GM21717 (cell line): ENCODE results near the gene ENOX2.
"Not testable (repeated sequence)": the region's sequence is repeated elsewhere in the genome, so short reads cannot be mapped to it uniquely, and the experiment has no call there.

ENCODE experiments used
- ATAC-seq: cut with Tn5 transposase; IDR thresholded peaks from one replicate; pipeline ENCODE4 v1.9.1; 2021; ENCODE audit warnings: mild to moderate bottlenecking, moderate library complexity; ENCODE audit not compliant: unreplicated experiment

Gene ENOX2

GRCh38 chrX:130829526-130830515 is 73.2 kb downstream of the ENOX2 start:
- ATAC-seq: no peak

GRCh38 chrX:130828641-130829040 is 74.4 kb downstream of the ENOX2 start:
- ATAC-seq: no peak

- no peak for ATAC-seq
Observed at GRCh38 chrX:130827648-130828047, 75.4 kb downstream of the ENOX2 start.

GRCh38 chrX:130826249-130826648 is 76.8 kb downstream of the ENOX2 start:
- ATAC-seq: no peak

GRCh38 chrX:130825525-130825924 is 77.5 kb downstream of the ENOX2 start:
- no peak for ATAC-seq

- ATAC-seq: not testable (repeated sequence)
Observed at GRCh38 chrX:130819367-130819766, 83.6 kb downstream of the ENOX2 start.

- ATAC-seq: not testable (repeated sequence)
Observed at GRCh38 chrX:130813932-130814331, 89.1 kb downstream of the ENOX2 start.

- ATAC-seq: no peak
Observed at GRCh38 chrX:130810561-130810960, 92.4 kb downstream of the ENOX2 start.

GRCh38 chrX:130805903-130806302 is 97.1 kb downstream of the ENOX2 start:
- no peak for ATAC-seq

GRCh38 chrX:130803537-130803936 is 99.5 kb downstream of the ENOX2 start:
- ATAC-seq: no peak

GRCh38 chrX:130801901-130802300 is 101.1 kb downstream of the ENOX2 start:
- ATAC-seq: no peak

GRCh38 chrX:130799393-130799792 is 103.6 kb downstream of the ENOX2 start:
- no peak for ATAC-seq

- no peak for ATAC-seq
Observed at GRCh38 chrX:130793975-130794374, 109.0 kb downstream of the ENOX2 start.

GRCh38 chrX:130791870-130792269 is 111.1 kb downstream of the ENOX2 start:
- not testable (repeated sequence) for ATAC-seq

GRCh38 chrX:130789793-130790192 is 113.2 kb downstream of the ENOX2 start:
- ATAC-seq: no peak

GRCh38 chrX:130788786-130789581 is 114.0 kb downstream of the ENOX2 start:
- no peak for ATAC-seq

GRCh38 chrX:130786030-130786429 is 117.0 kb downstream of the ENOX2 start:
- ATAC-seq: no peak

GRCh38 chrX:130778773-130779172 is 124.2 kb downstream of the ENOX2 start:
- ATAC-seq: no peak

- no peak for ATAC-seq
Observed at GRCh38 chrX:130775849-130776248, 127.2 kb downstream of the ENOX2 start.

GRCh38 chrX:130772776-130773143 is 130.2 kb downstream of the ENOX2 start:
- ATAC-seq: no peak

GRCh38 chrX:130772105-130772775 is 130.8 kb downstream of the ENOX2 start:
- ATAC-seq: no peak
